NCI-H187 treated with DMSO at 0.1 percent for 48 hours (cell line): ENCODE data around the gene ADPRH.
"Not testable (repeated sequence)": the region's sequence is repeated elsewhere in the genome, so short reads cannot be mapped to it uniquely, and the experiment has no call there.

Experiments used
- DNase-seq: peaks from one replicate; lab custom pipeline; 2025; lab: John Stamatoyannopoulos, UW

Gene ADPRH

DNA sequence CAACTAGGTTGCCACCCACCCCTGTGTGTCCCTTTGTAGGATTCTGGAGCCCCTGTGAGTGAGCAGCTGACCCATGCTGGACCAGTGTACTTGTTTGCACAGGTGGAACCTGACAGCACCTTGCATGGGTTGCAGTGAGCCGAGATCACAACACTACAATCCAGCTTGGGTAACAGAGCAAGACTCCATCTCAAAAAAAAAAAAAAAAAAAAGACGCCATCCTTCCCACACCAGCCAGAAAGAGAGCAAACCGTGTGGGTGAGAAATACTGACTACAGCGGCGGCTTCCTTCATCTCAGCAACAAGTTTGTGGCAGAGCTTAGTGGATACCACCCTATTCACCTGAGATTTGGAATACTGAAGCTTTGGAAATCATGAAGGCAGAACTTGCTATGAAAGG, 19.1 kb upstream of the ADPRH start:
- no peak for DNase-seq

GRCh38 chr3:119562307-119562961, 16.9 kb upstream of the ADPRH start:
- DNase-seq: no peak

DNA sequence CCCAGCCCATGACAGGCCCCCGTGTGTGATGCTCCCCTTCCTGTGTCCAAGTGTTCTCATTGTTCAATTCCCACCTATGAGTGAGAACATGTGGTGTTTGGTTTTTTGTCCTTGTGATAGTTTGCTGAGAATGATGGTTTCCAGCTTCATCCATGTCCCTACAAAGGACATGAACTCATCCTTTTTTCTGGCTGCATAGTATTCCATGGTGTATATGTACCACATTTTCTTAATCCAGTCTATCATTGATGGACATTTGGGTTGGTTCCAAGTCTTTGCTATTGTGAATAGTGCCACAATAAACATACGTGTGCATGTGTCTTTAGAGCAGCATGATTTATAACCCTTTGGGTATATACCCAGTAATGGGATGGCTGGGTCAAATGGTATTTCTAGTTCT, 16.0 kb upstream of the ADPRH start:
- not testable (repeated sequence) for DNase-seq

- no peak for DNase-seq
Observed at GRCh38 chr3:119569156-119569555, 10.1 kb upstream of the ADPRH start.

GRCh38 chr3:119570229-119570628, 9.1 kb upstream of the ADPRH start:
- no peak for DNase-seq

DNA sequence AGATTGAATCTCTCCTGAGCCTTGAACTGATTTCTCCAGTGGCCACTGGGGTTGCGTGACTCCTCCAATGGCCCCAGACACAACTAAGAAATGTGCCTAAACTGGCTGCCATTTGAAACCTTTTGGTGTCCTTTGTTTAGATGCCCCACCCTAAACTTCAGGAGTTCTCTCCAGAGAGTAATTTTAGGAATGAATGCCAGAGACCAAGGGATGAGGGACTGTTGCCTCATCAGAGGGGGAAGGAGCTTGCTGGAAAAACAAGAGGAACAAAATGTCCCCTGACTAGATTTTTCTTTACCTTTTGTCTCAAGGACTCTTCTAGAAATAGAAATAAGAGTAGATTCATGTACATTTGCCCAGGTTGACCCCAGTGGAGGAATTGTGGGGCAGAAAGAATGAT, 8.1 kb upstream of the ADPRH start:
- no peak for DNase-seq

DNA sequence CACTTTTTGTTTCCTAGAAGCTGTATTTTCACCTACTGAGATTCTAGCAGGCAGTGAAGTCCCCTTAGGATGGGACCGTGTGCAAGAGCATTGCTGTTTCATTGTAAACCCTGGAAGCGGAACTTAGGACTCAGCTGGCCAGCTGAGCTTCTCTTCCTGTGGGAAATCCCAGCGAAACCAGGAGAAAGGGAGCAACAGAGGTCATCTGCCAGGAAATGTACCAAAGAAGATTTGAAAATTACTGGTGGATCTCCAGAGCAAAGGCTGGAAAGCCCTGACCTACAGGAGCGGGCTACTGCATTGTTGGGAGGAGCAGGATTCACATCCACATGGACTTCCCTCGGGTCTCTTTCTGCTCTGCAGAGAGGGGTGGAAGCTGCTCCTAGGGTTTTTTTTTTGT, 7.6 kb upstream of the ADPRH start:
- DNase-seq: no peak

GRCh38 chr3:119575507-119575906, 3.8 kb upstream of the ADPRH start:
- no peak for DNase-seq

DNA sequence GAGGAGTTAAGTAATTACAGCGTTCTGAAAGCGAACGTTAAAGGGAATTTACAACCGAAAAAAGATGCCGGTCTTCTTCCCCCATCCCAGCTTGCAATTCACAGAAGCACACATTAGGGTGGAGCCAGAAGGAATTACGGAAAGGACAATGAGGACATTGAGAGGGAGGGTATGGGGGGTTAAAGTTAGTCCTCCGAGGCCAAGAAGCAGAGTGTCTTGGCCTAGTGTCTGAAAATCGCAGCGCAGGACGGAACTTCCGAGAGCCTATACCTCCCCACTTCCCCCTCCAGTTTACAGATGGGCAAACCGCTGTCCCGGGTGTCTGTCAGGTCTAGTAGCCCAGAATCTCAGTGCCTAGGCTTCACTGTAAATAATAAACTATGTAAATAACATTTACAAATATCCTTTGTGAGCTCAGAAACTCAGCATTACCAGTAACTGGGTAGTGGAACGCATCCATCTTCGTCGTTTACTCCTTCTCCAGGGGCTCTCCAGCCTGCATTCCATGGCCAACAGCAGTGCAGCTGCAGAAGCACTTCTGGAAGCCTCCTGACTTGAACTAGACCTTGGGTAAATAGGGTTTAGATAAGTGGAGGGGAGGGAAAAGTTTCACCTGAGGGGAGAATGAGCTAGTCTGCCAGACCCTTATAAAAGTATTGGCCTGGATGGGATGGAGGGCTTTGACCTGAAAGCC, 922 bp downstream of the ADPRH start:
- no peak for DNase-seq

DNA sequence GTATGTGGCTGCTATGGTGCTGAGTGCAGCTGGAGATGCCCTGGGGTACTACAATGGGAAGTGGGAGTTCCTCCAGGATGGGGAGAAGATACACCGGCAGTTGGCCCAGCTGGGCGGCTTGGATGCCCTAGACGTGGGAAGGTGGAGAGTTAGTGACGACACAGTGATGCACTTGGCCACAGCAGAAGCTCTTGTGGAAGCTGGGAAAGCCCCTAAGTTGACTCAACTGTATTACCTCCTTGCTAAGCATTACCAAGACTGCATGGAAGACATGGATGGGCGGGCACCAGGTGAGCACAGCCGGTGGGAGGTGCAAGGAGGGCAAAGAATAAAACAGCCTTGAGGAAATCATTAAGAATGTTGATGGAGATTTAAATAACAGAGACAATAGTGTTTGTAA, 2.9 kb downstream of the ADPRH start:
- no peak for DNase-seq

GRCh38 chr3:119585208-119585607, 5.9 kb downstream of the ADPRH start:
- DNase-seq: no peak

GRCh38 chr3:119585856-119586570, 6.7 kb downstream of the ADPRH start:
- DNase-seq: no peak

DNA sequence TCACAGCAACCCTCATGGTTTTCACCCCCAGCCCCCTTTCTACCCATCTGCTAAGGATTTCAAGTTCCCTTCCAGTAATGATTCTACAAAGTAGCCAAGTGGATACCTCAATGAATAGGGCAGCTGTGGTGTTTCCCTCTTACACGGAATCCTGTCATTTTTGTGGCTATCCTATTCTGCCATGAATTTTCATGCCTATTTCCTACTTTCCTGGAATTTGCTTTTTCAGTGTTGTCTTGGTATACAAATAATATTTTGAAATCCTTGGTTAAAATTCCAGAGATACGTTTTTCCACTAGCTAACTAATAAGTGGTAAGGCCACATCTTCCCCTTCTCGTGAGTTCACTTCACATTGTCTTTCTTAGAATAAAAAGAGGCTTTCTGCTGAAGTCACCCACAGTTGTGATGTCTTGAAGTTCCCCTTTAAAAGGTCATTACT, 7.5 kb downstream of the ADPRH start:
- no peak for DNase-seq

DNA sequence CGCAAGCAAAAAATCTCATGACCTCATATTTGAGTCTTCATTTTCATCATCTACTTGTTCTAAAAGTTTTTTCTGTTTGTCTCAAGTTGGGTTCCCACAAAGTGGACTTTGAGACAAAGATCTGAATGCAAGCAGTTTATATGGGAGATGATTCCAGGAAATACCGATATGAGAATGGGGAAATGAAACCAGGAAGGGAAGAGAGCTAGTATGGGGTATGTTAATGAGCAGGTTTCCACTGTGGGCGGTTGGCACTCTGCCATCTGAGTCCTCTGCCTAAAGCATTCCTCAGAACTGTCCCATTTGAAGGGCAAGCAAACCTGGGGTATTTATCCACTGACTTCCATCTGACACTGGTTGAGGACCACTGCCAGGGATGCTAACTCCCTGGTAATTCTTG, 8.8 kb downstream of the ADPRH start:
- DNase-seq: no peak

GRCh38 chr3:119589102-119589773, 9.9 kb downstream of the ADPRH start:
- DNase-seq: no peak

DNA sequence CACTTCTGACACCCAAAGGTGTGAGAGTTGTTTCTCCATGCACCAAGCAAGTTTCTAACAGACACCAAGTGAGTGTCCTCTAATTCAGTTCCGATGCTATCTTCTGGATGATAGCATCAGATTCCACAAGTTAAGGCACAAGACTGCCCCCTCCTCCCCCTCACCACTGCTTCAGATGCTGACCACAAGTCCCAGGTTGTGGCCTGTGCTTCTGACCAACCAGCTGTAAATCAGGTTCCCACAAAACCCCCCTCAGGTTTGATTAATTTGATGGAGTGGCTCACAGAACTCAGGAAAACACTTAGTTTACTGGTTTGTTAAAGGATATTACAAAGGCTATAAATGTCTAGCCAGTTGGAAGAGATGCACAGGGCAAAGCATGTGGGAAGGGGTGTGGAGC, 11.4 kb downstream of the ADPRH start:
- DNase-seq: no peak

GRCh38 chr3:119592861-119593260, 13.6 kb downstream of the ADPRH start:
- DNase-seq: no peak

GRCh38 chr3:119594066-119594465, 14.8 kb downstream of the ADPRH start:
- no peak for DNase-seq

DNA sequence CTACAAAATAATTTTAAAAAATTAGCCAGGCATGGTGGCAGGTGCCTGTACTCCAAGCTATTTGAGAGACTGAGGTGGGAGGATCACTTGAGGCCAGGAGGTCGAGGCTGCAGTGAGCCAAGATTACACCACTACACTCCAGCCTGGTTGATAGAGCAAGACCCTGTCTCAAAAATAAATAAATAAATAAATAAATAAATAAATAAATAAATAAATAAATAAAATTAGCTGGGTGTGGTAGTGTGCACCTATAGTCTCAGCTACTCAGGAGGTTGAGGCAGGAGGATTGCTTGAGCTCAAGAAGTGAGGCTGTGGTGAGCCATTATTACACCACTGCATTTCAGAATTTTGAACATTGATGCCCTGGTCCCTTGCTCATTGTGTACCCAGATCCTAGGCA, 15.6 kb downstream of the ADPRH start:
- DNase-seq: not testable (repeated sequence)

GRCh38 chr3:119595639-119596334, 16.5 kb downstream of the ADPRH start:
- DNase-seq: no peak

GRCh38 chr3:119596398-119596797, 17.1 kb downstream of the ADPRH start:
- no peak for DNase-seq
